Hepatocyte (in vitro differentiated cells): ENCODE results near the gene IL36RN.

Experiments
- CTCF ChIP-seq: fragments of 200-600 bp; sonication (generic); IDR thresholded peaks from 2 replicates; pipeline ENCODE4 v1.5.1; 2016; ENCODE audit warnings: antibody characterized with exemption, mild to moderate bottlenecking; ENCODE audit not compliant: poor library complexity
- EZH2 ChIP-seq: fragments of 200-600 bp; sonication (generic); IDR thresholded peaks from 2 replicates; pipeline ENCODE4 v1.6.1; 2016; ENCODE audit warnings: antibody characterized with exemption, mild to moderate bottlenecking, borderline replicate concordance
- EZH2phosphoT487 ChIP-seq: fragments of 200-600 bp; sonication (generic); IDR thresholded peaks from one replicate; pipeline ENCODE4 v1.6.1; 2018; ENCODE audit warnings: antibody characterized with exemption, mild to moderate bottlenecking, low read depth, moderate library complexity; ENCODE audit not compliant: unreplicated experiment, severe bottlenecking

GRCh38 chr2:113092864-113093612 lies 34.0 kb downstream of the IL36RN start:
- TF ChIP-seq EZH2phosphoT487 (no peak), CTCF (no peak), EZH2 (no peak)
